Measurements from ENCODE around the gene CCDC141.

CCDC141 gene

GRCh38 chr2:178828486-178828881 is 221.5 kb downstream of the CCDC141 start:
- no peak for DNase-seq (ENCODE audit: low spot score)

- no peak for DNase-seq (ENCODE audit: low spot score)
Observed at GRCh38 chr2:178827739-178828485, 222.0 kb downstream of the CCDC141 start.

GRCh38 chr2:178827111-178827510 is 222.8 kb downstream of the CCDC141 start:
- no peak for DNase-seq (ENCODE audit: low spot score)

DNA sequence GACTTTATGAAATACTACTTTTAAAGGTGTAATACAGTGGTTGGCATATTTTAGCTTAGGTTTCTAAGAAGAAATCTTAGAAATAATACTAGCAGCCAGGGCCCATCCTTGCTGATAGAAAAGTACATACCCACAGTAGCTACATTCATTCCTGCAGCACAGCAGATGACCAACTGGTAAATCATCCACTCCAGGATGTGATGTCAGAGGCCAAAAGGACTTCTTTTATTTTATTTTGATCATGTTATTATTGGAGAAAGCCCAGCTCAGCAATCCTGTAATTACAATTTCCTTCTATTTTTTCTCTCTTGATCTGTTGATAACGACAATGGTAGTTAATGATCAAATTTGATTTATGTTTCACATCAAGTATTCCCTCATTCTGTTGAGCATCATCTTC is 224.8 kb downstream of the CCDC141 start:
- DNase-seq (ENCODE audit: low spot score): peak; percentile 71

GRCh38 chr2:178824181-178824580 is 225.8 kb downstream of the CCDC141 start:
- no peak for DNase-seq (ENCODE audit: low spot score)

- DNase-seq (ENCODE audit: low spot score): peak; percentile 20
Observed at GRCh38 chr2:178819992-178820391, 229.9 kb downstream of the CCDC141 start.

- no peak for DNase-seq (ENCODE audit: low spot score)
Observed at GRCh38 chr2:178819147-178819875, 230.6 kb downstream of the CCDC141 start.

DNA sequence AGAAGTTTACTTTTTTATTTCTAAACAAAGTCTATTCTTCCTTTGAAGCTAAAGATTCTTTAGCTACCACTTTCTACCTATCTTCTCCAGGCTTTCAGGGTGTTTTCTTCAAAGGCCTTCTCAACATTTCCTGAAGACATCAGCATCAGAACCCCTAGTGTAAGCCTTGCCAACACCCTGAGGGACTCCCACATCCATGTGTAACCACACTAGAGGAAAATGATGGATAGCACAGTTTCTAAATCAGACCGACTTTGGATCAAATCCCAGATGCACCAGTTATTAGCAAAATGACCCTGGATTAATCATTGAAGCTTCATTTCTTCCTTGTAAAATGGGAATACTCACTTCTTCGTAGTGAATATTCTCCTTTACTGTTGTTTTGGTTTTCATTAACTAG is 238.0 kb downstream of the CCDC141 start:
- DNase-seq (ENCODE audit: low spot score): no peak

GRCh38 chr2:178811045-178811444 is 238.9 kb downstream of the CCDC141 start:
- DNase-seq (ENCODE audit: low spot score): no peak

- no peak for DNase-seq (ENCODE audit: low spot score)
Observed at GRCh38 chr2:178810422-178810821, 239.5 kb downstream of the CCDC141 start.

DNA sequence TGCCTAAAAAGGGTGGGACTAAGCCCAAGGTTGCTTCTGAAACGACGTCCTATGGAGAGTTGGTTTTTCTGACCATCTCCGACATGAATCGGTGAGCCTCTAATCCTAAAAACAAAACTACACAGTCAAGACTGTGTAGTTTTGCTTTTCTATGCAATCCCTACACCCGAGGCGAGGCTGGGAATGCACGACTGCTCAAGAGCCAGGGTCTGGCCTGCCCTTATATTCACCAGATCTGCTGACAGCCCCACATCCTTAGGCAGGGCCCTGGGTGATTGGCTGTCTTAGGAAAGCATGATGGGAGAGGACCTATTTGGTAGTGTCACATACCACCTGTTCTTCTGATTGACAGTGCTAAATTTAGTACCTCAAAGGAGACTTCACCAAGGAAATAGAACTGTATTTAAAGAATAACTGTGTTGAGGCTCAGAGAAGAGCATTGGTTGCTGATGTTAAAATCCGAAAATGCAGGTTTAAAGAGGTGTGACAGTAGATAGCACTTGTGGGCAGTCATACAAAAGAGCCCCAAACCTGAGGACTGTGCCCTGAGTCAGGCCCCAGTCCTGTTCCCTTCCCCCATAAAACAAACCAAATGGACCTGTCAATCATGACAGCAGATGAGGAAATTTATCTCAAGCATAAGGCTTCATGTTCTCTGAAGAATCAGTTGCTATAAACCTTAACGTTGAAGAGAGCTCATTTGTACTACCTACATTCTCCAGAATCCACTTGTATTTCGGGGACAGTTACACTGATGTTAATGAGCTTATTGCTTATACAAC is 242.5 kb downstream of the CCDC141 start, which contains the start of gene TTN:
TSS of gene TTN (minus strand) at position 197 of the 782 bp plus-strand sequence. CDS start 2,781 bp downstream, outside the sequence.
- DNase-seq (ENCODE audit: low spot score): no peak

GRCh38 chr2:178806543-178806942 is 243.4 kb downstream of the CCDC141 start:
- DNase-seq (ENCODE audit: low spot score): no peak

- no peak for DNase-seq (ENCODE audit: low spot score)
Observed at GRCh38 chr2:178805457-178805856, 244.5 kb downstream of the CCDC141 start.

DNA sequence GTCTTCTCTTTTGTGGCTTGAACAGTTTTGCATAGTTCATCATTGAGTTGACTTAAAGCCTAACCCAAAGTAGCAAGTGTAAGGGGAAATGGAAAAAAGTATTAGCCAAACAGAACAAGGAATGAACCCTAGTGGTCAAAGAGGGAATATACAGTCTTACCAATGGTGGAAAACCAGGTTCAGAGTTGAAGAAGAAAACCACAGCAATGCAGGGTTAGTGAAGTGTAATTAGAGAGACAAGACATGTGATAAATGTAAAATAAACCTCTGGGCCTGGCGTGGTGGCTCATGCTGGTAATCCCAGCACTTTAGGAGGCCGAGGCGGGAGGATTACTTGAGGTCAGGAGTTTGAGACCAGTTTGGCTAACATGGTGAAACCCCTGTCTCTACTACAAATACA is 245.1 kb downstream of the CCDC141 start:
- no peak for DNase-seq (ENCODE audit: low spot score)

- no peak for DNase-seq (ENCODE audit: low spot score)
Observed at GRCh38 chr2:178800510-178800909, 249.4 kb downstream of the CCDC141 start.

- DNase-seq (ENCODE audit: low spot score): no peak
Observed at GRCh38 chr2:178799305-178799704, 250.6 kb downstream of the CCDC141 start.

- DNase-seq (ENCODE audit: low spot score): peak; percentile 69
Observed at GRCh38 chr2:178796079-178796677, 253.8 kb downstream of the CCDC141 start.

DNA sequence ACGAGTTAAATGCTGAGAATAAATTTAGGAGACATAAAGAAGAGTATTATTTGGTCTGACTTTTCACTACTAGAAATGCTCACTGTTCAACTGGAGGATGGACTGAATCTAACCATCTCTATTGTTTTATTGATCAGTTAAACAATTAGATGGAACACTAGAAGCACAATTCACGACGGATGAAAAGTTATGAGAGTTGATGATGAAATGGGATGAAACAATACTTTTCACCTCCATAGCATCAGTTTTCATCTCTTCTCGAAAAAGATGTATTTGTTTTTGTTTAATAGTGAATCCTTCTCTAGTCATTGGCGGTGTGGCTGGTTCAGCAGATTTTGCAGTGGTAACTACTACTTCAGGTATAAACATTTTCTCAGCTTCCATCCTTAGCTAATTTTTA is 262.0 kb downstream of the CCDC141 start:
- DNase-seq (ENCODE audit: low spot score): no peak

- DNase-seq (ENCODE audit: low spot score): no peak
Observed at GRCh38 chr2:178787155-178787554, 262.8 kb downstream of the CCDC141 start.

DNA sequence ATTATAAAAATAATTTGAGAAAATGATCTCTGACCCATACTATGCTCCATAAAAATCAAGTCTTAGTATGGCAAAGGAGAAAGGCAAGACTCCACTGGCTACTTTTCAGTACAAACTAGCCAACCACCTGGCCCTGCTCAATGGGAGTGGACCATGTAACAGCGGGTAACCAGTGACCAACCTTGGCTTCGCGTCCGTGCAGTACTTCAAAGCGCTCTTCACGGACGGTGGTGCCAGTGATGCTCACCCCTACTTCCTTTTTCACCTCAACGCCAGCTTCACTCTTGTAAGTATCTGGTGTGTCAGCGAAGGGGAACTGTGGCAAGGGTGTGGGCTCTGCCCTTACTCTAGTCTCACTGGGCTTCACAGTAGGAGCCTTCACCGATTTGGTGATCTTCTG is 266.0 kb downstream of the CCDC141 start:
- no peak for DNase-seq (ENCODE audit: low spot score)

- no peak for DNase-seq (ENCODE audit: low spot score)
Observed at GRCh38 chr2:178782236-178782635, 267.7 kb downstream of the CCDC141 start.

Data from kidney capillary endothelial cell (primary cell).